SK-N-SH treated with all-trans-retinoic acid at 6 μM for 48 hours (cell line): ENCODE measurements around the gene PDAP1.
A peak's percentile ranks its signal among the peaks of the same experiment; 100 is the strongest.
"Not testable (repeated sequence)": the region's sequence is repeated elsewhere in the genome, so short reads cannot be mapped to it uniquely, and the experiment has no call there.

ENCODE experiments used
- ATAC-seq: fragments of 200-7000 bp; cut with Tn5 transposase; 3 replicates; pipeline ENCODE4 v1.9.1; 2020; ENCODE audit warnings: mild to moderate bottlenecking, moderate library complexity
- ARNTL ChIP-seq: fragments of 450-650 bp; formaldehyde crosslinking; IDR thresholded peaks from 2 replicates; pipeline ENCODE4 v1.5.0; 2020; ENCODE audit warnings: low read depth, mild to moderate bottlenecking, moderate library complexity, borderline replicate concordance
- CREB5 ChIP-seq: fragments of 250-450 bp; sonication (Bioruptor Pico); IDR thresholded peaks from 2 replicates; pipeline ENCODE4 v1.5.1; 2020; ENCODE audit warnings: low read depth, mild to moderate bottlenecking, moderate library complexity
- CSDC2 ChIP-seq: fragments of 250-450 bp; sonication (Bioruptor Pico); IDR thresholded peaks from 2 replicates; pipeline ENCODE4 v1.5.0; 2020; ENCODE audit warnings: mild to moderate bottlenecking, moderate library complexity
- CSRNP3 ChIP-seq: fragments of 250-450 bp; sonication (Bioruptor Pico); IDR thresholded peaks from 2 replicates; pipeline ENCODE4 v1.5.1; 2021; ENCODE audit warnings: mild to moderate bottlenecking, moderate library complexity
- ESRRG ChIP-seq: fragments of 250-450 bp; sonication (Bioruptor Pico); IDR thresholded peaks from 2 replicates; pipeline ENCODE4 v1.6.1; 2021; ENCODE audit warnings: mild to moderate bottlenecking
- GLIS3 ChIP-seq: fragments of 250-450 bp; sonication (Bioruptor Pico); IDR thresholded peaks from 2 replicates; pipeline ENCODE4 v1.5.0; 2020; ENCODE audit warnings: mild to moderate bottlenecking, moderate library complexity
- ISL1 ChIP-seq: fragments of 250-450 bp; sonication (Bioruptor Pico); IDR thresholded peaks from 2 replicates; pipeline ENCODE4 v2.1.2; 2022; ENCODE audit warnings: mild to moderate bottlenecking, moderate library complexity
- OSR1 ChIP-seq: fragments of 250-450 bp; sonication (Bioruptor Pico); IDR thresholded peaks from 2 replicates; pipeline ENCODE4 v1.8.0; 2022; ENCODE audit warnings: moderate library complexity, mild to moderate bottlenecking, inconsistent platforms
- PATZ1 ChIP-seq: fragments of 250-450 bp; sonication (Bioruptor Pico); IDR thresholded peaks from 2 replicates; pipeline ENCODE4 v1.8.0; 2020; ENCODE audit warnings: mild to moderate bottlenecking, moderate library complexity, borderline replicate concordance
- POU6F1 ChIP-seq: fragments of 250-450 bp; sonication (Bioruptor Pico); IDR thresholded peaks from 2 replicates; pipeline ENCODE4 v1.8.0; 2021; ENCODE audit warnings: low read depth, mild to moderate bottlenecking, moderate library complexity, borderline replicate concordance
- PPARA ChIP-seq: fragments of 250-450 bp; sonication (Bioruptor Pico); IDR thresholded peaks from 2 replicates; pipeline ENCODE4 v1.5.0; 2020; ENCODE audit warnings: mild to moderate bottlenecking, borderline replicate concordance
- RARB ChIP-seq: fragments of 250-450 bp; sonication (Bioruptor Pico); IDR thresholded peaks from 2 replicates; pipeline ENCODE4 v1.8.0; 2021; ENCODE audit warnings: mild to moderate bottlenecking, moderate library complexity
- SNAI2 ChIP-seq: fragments of 250-450 bp; sonication (Bioruptor Pico); IDR thresholded peaks from 2 replicates; pipeline ENCODE4 v1.5.0; 2020; ENCODE audit warnings: mild to moderate bottlenecking, moderate library complexity
- TCF4 ChIP-seq: fragments of 250-450 bp; sonication (Bioruptor Pico); IDR thresholded peaks from 2 replicates; pipeline ENCODE4 v1.8.0; 2021; ENCODE audit warnings: mild to moderate bottlenecking, moderate library complexity, borderline replicate concordance
- TOX ChIP-seq: fragments of 250-450 bp; sonication (Bioruptor Pico); IDR thresholded peaks from 2 replicates; pipeline ENCODE4 v1.8.0; 2021; ENCODE audit warnings: mild to moderate bottlenecking, moderate library complexity, borderline replicate concordance
- TSHZ2 ChIP-seq: fragments of 250-450 bp; sonication (Bioruptor Pico); IDR thresholded peaks from 2 replicates; pipeline ENCODE4 v1.5.0; 2020; ENCODE audit warnings: mild to moderate bottlenecking, moderate library complexity
- ZFP3 ChIP-seq: fragments of 250-450 bp; sonication (Bioruptor Pico); IDR thresholded peaks from 2 replicates; pipeline ENCODE4 v1.5.0; 2020; ENCODE audit warnings: mild to moderate bottlenecking, moderate library complexity
- ZFP30 ChIP-seq: fragments of 450-650 bp; formaldehyde crosslinking; IDR thresholded peaks from 2 replicates; pipeline ENCODE4 v1.5.0; 2022; ENCODE audit warnings: mild to moderate bottlenecking, moderate library complexity
- ZNF70 ChIP-seq: fragments of 450-650 bp; formaldehyde crosslinking; IDR thresholded peaks from 2 replicates; pipeline ENCODE4 v1.5.0; 2020; ENCODE audit warnings: mild to moderate bottlenecking, moderate library complexity
- ZNF8 ChIP-seq: fragments of 450-650 bp; formaldehyde crosslinking; IDR thresholded peaks from 2 replicates; pipeline ENCODE4 v1.5.0; 2020; ENCODE audit warnings: mild to moderate bottlenecking, moderate library complexity

Gene PDAP1

GRCh38 chr7:99363286-99363685 lies 45.1 kb downstream of the PDAP1 start:
- no peak for TF ChIP-seq POU6F1 (CRISPR knock-in tag)
- no peak for TF ChIP-seq RARB (CRISPR knock-in tag)
- TF ChIP-seq ISL1 (CRISPR knock-in tag), result no peak
- no peak for TF ChIP-seq PPARA
- no peak for TF ChIP-seq CSRNP3
- no peak for TF ChIP-seq CREB5 (CRISPR knock-in tag)
- TF ChIP-seq ARNTL (CRISPR knock-in tag), result no peak
- no peak for TF ChIP-seq TCF4 (CRISPR knock-in tag)
- no peak for TF ChIP-seq CSDC2 (CRISPR knock-in tag)

GRCh38 chr7:99362801-99363200 lies 45.6 kb downstream of the PDAP1 start:
- TF ChIP-seq ZFP3, result peak; percentile 59; the same call in 1 of the 2 replicates
- TF ChIP-seq GLIS3, result no peak
- TF ChIP-seq ISL1 (CRISPR knock-in tag), result peak; percentile 56
- no peak for TF ChIP-seq ZNF8 (CRISPR knock-in tag)
- TF ChIP-seq POU6F1 (CRISPR knock-in tag), result no peak
- 0 out of 2 replicates have a peak, but pooled peaks have one; percentile 38 for TF ChIP-seq CSDC2 (CRISPR knock-in tag)
- TF ChIP-seq, all 23 proteins: peak for 3
- peak; percentile 75 for ATAC-seq

More at GRCh38 chr7:99363286-99363685, 45.1 kb downstream of the PDAP1 start:
- ATAC-seq, result peak; percentile 14; the same call in 1 of the 3 replicates

- ATAC-seq, result no peak
- TF ChIP-seq PATZ1, result no peak
- no peak for TF ChIP-seq SNAI2
- no peak for TF ChIP-seq CSRNP3
- TF ChIP-seq ZNF70 (CRISPR knock-in tag), result no peak
- no peak for TF ChIP-seq TSHZ2 (CRISPR knock-in tag)
- no peak for TF ChIP-seq ESRRG (CRISPR knock-in tag)
- TF ChIP-seq RARB (CRISPR knock-in tag), result no peak
- no peak for TF ChIP-seq TCF4 (CRISPR knock-in tag)
- TF ChIP-seq ZFP30 (CRISPR knock-in tag), result no peak
- no peak for TF ChIP-seq PPARA
- TF ChIP-seq ZNF8 (CRISPR knock-in tag), result no peak
- no peak for TF ChIP-seq TOX (CRISPR knock-in tag)
- TF ChIP-seq ISL1 (CRISPR knock-in tag), result no peak
- TF ChIP-seq POU6F1 (CRISPR knock-in tag), result no peak
- no peak for TF ChIP-seq OSR1
These were observed 48.8 kb downstream of the PDAP1 start for GRCh38 chr7:99359465-99360154.

- ATAC-seq, result not testable (repeated sequence)
These were observed 49.9 kb downstream of the PDAP1 start for GRCh38 chr7:99358521-99358920.
